Measurements from ENCODE around the gene SPEF2.
A peak's percentile ranks its signal among the peaks of the same experiment; 100 is the strongest.

Gene SPEF2

DNA sequence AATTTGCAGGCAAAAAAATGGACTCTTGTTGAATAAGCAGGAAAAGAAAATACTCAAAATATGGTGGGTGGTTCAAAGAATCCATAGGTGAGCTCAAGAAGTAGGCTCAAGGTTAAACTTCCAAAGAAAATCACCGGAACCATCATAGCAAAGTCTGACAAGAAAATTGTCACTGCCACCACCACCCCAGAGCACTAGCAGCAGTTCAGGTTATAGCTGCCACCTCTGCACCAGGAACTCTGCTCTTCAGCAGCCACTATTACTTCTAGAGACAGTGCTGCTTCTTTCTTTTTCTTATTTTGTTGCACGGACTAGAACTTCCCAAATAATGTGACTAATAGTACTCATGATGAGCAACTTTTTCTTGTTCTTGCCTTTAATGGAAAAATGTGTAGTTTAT is 70.3 kb downstream of the SPEF2 start:
- Histone ChIP-seq H3K18ac (ENCODE audit: low read depth in 1 of 2, low read length in 2 of 2) (no peak overlapping the region), H3K79me1 (replicated peaks; ENCODE audit: low read length, poor library complexity, severe bottlenecking) (no peaks in the 10 kb centered on the region), H2BK12ac (ENCODE audit: low read length in 2 of 2) (no peak overlapping the region), H3K14ac (ENCODE audit: low read length in 2 of 2) (no peak overlapping the region), H3K4me1 (ENCODE audit: control insufficient read depth, insufficient read depth, low read depth, low read length) (no peaks in the 10 kb centered on the region), H3K4me3 (ENCODE audit: insufficient read depth in 1 of 2, low read depth in 1 of 2, low read length in 2 of 2) (no peak overlapping the region), H4K8ac (ENCODE audit: low read length) (no peak overlapping the region), H3K4me2 (ENCODE audit: low read length, poor library complexity, severe bottlenecking) (no peak overlapping the region), H3K27me3 (ENCODE audit: control insufficient read depth in 1 of 2, insufficient read depth in 1 of 2, low read length in 2 of 2) (no peaks in the 10 kb centered on the region), H3K9me3 (ENCODE audit: control insufficient read depth, low read length) (no peaks in the 10 kb centered on the region), H2AK5ac (ENCODE audit: low read length, severe bottlenecking) (no peak overlapping the region), H3K4ac (ENCODE audit: low read depth in 1 of 2, low read length in 2 of 2) (no peak overlapping the region), H4K91ac (ENCODE audit: low read length) (no peak overlapping the region), H2BK5ac (ENCODE audit: low read depth, low read length, poor library complexity, severe bottlenecking) (no peak overlapping the region), H3K36me3 (ENCODE audit: control insufficient read depth in 1 of 2, insufficient read depth in 2 of 2, low read depth in 1 of 2, low read length in 2 of 2) (no peaks in the 10 kb centered on the region), H3K23ac (ENCODE audit: low read length in 2 of 2) (no peak overlapping the region), H3K9ac (ENCODE audit: low read length) (no peak overlapping the region), H2BK15ac (ENCODE audit: low read depth, poor library complexity, severe bottlenecking) (no peak overlapping the region), H2BK120ac (ENCODE audit: low read depth, low read length) (no peak overlapping the region), H3K27ac (ENCODE audit: low read length, poor library complexity, severe bottlenecking) (no peak overlapping the region), H2AFZ (ENCODE audit: low read depth, low read length) (no peak overlapping the region)
- 100% methylated on average over 1 of the region's 2 CpGs for WGBS
- no peak for DNase-seq

DNA sequence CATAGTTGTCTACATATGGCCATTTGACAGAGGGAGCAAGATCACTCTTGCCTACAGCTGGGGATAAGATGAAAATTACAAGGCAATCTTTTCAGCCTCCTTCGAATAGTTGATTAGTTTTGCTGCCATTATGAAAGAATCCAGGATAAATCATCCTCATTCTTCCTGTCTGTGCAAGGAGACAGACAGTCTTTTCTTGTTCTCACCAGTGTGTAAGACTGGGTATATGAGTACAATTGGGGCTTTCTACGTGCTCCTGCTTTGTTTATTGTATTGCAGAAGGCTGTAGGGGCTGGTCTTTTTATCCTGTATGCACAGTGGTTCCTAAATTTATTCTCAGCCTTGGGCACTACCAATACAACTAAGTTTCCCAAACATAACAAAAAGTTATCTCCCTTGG is 76.8 kb downstream of the SPEF2 start:
- Histone ChIP-seq H2AK5ac (ENCODE audit: low read length, severe bottlenecking) (no peak overlapping the region), H3K23ac (ENCODE audit: low read length in 2 of 2) (no peak overlapping the region), H4K8ac (ENCODE audit: low read length) (no peak overlapping the region), H2AFZ (ENCODE audit: low read depth, low read length) (no peak overlapping the region), H3K27me3 (ENCODE audit: control insufficient read depth in 1 of 2, insufficient read depth in 1 of 2, low read length in 2 of 2) (no peaks in the 10 kb centered on the region), H2BK120ac (ENCODE audit: low read depth, low read length) (no peak overlapping the region), H3K18ac (ENCODE audit: low read depth in 1 of 2, low read length in 2 of 2) (no peak overlapping the region), H4K91ac (ENCODE audit: low read length) (no peak overlapping the region), H3K36me3 (ENCODE audit: control insufficient read depth in 1 of 2, insufficient read depth in 2 of 2, low read depth in 1 of 2, low read length in 2 of 2) (no peaks in the 10 kb centered on the region), H3K4me2 (ENCODE audit: low read length, poor library complexity, severe bottlenecking) (no peak overlapping the region), H3K9ac (ENCODE audit: low read length) (no peak overlapping the region), H2BK15ac (ENCODE audit: low read depth, poor library complexity, severe bottlenecking) (no peak overlapping the region), H3K4me1 (ENCODE audit: control insufficient read depth, insufficient read depth, low read depth, low read length) (no peaks in the 10 kb centered on the region), H2BK12ac (ENCODE audit: low read length in 2 of 2) (no peak overlapping the region), H3K9me3 (ENCODE audit: control insufficient read depth, low read length) (no peaks in the 10 kb centered on the region), H3K79me1 (replicated peaks; ENCODE audit: low read length, poor library complexity, severe bottlenecking) (no peaks in the 10 kb centered on the region), H3K4ac (ENCODE audit: low read depth in 1 of 2, low read length in 2 of 2) (no peak overlapping the region), H3K4me3 (ENCODE audit: insufficient read depth in 1 of 2, low read depth in 1 of 2, low read length in 2 of 2) (no peak overlapping the region), H3K14ac (ENCODE audit: low read length in 2 of 2) (no peak overlapping the region), H2BK5ac (ENCODE audit: low read depth, low read length, poor library complexity, severe bottlenecking) (no peak overlapping the region), H3K27ac (ENCODE audit: low read length, poor library complexity, severe bottlenecking) (no peak overlapping the region)
- no peak for DNase-seq
- WGBS, result 50% methylated on average over 2 of the region's 2 CpGs

DNA sequence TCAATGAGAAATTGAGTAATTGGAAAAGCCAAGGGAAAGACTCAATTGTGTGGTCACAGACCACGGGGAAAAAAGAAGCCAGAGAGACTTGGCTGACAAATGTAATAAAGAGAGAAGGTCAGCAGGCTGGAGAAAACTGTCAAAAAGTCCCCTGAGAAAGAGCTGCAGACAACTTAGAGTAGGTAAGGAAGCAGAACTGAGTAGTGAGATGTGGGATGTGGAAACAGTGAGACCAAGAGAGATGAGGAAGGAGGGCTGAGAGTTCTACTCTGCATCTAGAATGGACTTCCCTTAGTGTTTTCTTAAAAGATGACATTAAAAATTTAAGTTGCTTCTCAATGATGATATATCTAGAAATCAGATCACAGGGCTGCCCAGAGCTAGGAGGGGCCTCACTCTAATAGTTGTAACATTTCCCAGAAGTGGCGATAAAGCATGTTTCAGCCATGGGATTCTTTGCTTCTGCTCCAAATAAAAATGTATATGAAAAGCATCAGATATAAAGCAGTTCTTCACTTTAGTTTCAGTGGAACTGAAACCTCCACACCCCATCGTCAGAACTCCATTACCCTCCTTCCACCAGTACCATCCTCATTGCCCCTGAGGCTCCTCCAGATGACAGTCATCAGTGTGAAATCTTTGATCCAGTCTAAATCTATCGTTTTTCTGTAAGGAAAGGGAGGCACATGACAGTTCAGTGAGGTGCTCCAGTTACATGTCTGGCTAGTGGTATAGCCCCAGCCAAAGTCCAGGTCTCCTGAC is 80.6 kb downstream of the SPEF2 start:
- Histone ChIP-seq H3K4ac (ENCODE audit: low read depth in 1 of 2, low read length in 2 of 2) (no peak overlapping the region), H3K27me3 (ENCODE audit: control insufficient read depth in 1 of 2, insufficient read depth in 1 of 2, low read length in 2 of 2) (no peaks in the 10 kb centered on the region), H3K9ac (ENCODE audit: low read length) (no peak overlapping the region), H2BK15ac (ENCODE audit: low read depth, poor library complexity, severe bottlenecking) (no peak overlapping the region), H2AFZ (ENCODE audit: low read depth, low read length) (no peak overlapping the region), H3K9me3 (ENCODE audit: control insufficient read depth, low read length) (no peaks in the 10 kb centered on the region), H3K23ac (ENCODE audit: low read length in 2 of 2) (no peak overlapping the region), H2BK12ac (ENCODE audit: low read length in 2 of 2) (no peak overlapping the region), H3K4me2 (ENCODE audit: low read length, poor library complexity, severe bottlenecking) (no peak overlapping the region), H3K36me3 (ENCODE audit: control insufficient read depth in 1 of 2, insufficient read depth in 2 of 2, low read depth in 1 of 2, low read length in 2 of 2) (no peaks in the 10 kb centered on the region), H3K79me1 (replicated peaks; ENCODE audit: low read length, poor library complexity, severe bottlenecking) (no peaks in the 10 kb centered on the region), H3K4me1 (ENCODE audit: control insufficient read depth, insufficient read depth, low read depth, low read length) (no peaks in the 10 kb centered on the region), H3K4me3 (ENCODE audit: insufficient read depth in 1 of 2, low read depth in 1 of 2, low read length in 2 of 2) (no peak overlapping the region), H4K91ac (ENCODE audit: low read length) (no peak overlapping the region), H2BK5ac (ENCODE audit: low read depth, low read length, poor library complexity, severe bottlenecking) (no peak overlapping the region), H2BK120ac (ENCODE audit: low read depth, low read length) (no peak overlapping the region), H3K18ac (ENCODE audit: low read depth in 1 of 2, low read length in 2 of 2) (no peak overlapping the region), H3K14ac (ENCODE audit: low read length in 2 of 2) (no peak overlapping the region), H3K27ac (ENCODE audit: low read length, poor library complexity, severe bottlenecking) (no peak overlapping the region), H2AK5ac (ENCODE audit: low read length, severe bottlenecking) (no peak overlapping the region), H4K8ac (ENCODE audit: low read length) (no peak overlapping the region)
- 84% methylated on average over 3 of the region's 4 CpGs for WGBS
- no peak for DNase-seq

DNA sequence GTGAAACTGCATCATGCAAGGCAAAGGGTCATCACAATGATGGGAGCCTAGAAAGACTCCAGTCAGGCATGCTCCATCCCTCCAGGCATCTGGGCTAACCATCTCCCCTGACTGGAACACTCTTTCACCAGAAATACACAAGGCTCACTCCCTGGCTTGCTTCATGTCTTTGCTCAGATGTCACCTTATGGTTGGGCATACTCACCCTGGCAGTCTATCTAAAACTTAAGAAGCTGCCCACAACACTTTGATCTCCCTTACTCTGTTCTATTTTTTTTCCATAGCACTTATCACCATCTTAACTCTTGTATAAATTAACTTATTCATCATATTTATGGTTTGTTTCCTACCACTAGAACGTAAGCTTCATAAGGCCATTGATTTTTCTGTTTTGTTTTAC is 90.0 kb downstream of the SPEF2 start:
- H2BK5ac ChIP-seq (ENCODE audit: low read depth, low read length, poor library complexity, severe bottlenecking), result no peak overlapping the region
- H2BK12ac ChIP-seq (ENCODE audit: low read length in 2 of 2), result no peak overlapping the region
- no CpG with 5 or more reads among the region's 1 CpG for WGBS
- no peaks in the 10 kb centered on the region for H3K36me3 ChIP-seq (ENCODE audit: control insufficient read depth in 1 of 2, insufficient read depth in 2 of 2, low read depth in 1 of 2, low read length in 2 of 2)
- no peak overlapping the region for H2AFZ ChIP-seq (ENCODE audit: low read depth, low read length)
- no peak for DNase-seq
- H3K9ac ChIP-seq (ENCODE audit: low read length), result no peak overlapping the region
- no peak overlapping the region for H2BK15ac ChIP-seq (ENCODE audit: low read depth, poor library complexity, severe bottlenecking)
- H3K79me1 ChIP-seq (replicated peaks; ENCODE audit: low read length, poor library complexity, severe bottlenecking), result no peaks in the 10 kb centered on the region
- no peak overlapping the region for H3K4ac ChIP-seq (ENCODE audit: low read depth in 1 of 2, low read length in 2 of 2)
- peak overlapping the region in 1 of 2 experiments; percentile 2 for H3K14ac ChIP-seq (ENCODE audit: low read length in 2 of 2)
- no peaks in the 10 kb centered on the region for H3K4me1 ChIP-seq (ENCODE audit: control insufficient read depth, insufficient read depth, low read depth, low read length)
- no peak overlapping the region for H3K27ac ChIP-seq (ENCODE audit: low read length, poor library complexity, severe bottlenecking)
- no peaks in the 10 kb centered on the region for H3K9me3 ChIP-seq (ENCODE audit: control insufficient read depth, low read length)
- H2BK120ac ChIP-seq (ENCODE audit: low read depth, low read length), result no peak overlapping the region
- H3K4me2 ChIP-seq (ENCODE audit: low read length, poor library complexity, severe bottlenecking), result no peak overlapping the region
- no peak overlapping the region for H2AK5ac ChIP-seq (ENCODE audit: low read length, severe bottlenecking)
- no peak overlapping the region for H4K91ac ChIP-seq (ENCODE audit: low read length)
- H3K18ac ChIP-seq (ENCODE audit: low read depth in 1 of 2, low read length in 2 of 2), result no peak overlapping the region
- H3K27me3 ChIP-seq (ENCODE audit: control insufficient read depth in 1 of 2, insufficient read depth in 1 of 2, low read length in 2 of 2), result no peaks in the 10 kb centered on the region
- no peak overlapping the region for H4K8ac ChIP-seq (ENCODE audit: low read length)
- H3K4me3 ChIP-seq (ENCODE audit: insufficient read depth in 1 of 2, low read depth in 1 of 2, low read length in 2 of 2), result no peak overlapping the region
- no peak overlapping the region for H3K23ac ChIP-seq (ENCODE audit: low read length in 2 of 2)

Data from mesenchymal stem cell (in vitro differentiated cells and primary cell).